GM23338 (cell line): ENCODE measurements around the gene MLPH.

ENCODE experiments used
- CTCF ChIP-seq, 2 experiments: fragments of 200-600 bp in 1 of 2; sonication (generic) in 1 of 2; conservative IDR thresholded peaks; 2 replicates each; pipeline versions ENCODE4 v1.5.1 to v1.6.1; 2016 to 2017; ENCODE audit warnings: antibody characterized with exemption in 2 of 2, low read depth in 2 of 2, mild to moderate bottlenecking in 2 of 2, moderate library complexity in 1 of 2
- EZH2 ChIP-seq: fragments of 200-600 bp; sonication (generic); IDR thresholded peaks from one replicate; pipeline ENCODE4 v1.8.0; 2017; ENCODE audit warnings: antibody characterized with exemption, mild to moderate bottlenecking, low read depth; ENCODE audit not compliant: unreplicated experiment
- JUNB ChIP-seq: IDR thresholded peaks from one replicate; pipeline ENCODE4 v1.6.1; 2016; ENCODE audit warnings: antibody characterized with exemption; ENCODE audit not compliant: unreplicated experiment
- POLR2AphosphoS5 ChIP-seq: IDR thresholded peaks from 2 replicates; pipeline ENCODE4 v1.6.1; 2016; ENCODE audit warnings: antibody characterized with exemption, low read depth

GRCh38 chr2:237498341-237498740 lies 11.3 kb downstream of the MLPH start:
- TF ChIP-seq POLR2AphosphoS5 (no peak), EZH2 (no peak), CTCF (conservative IDR thresholded peaks at IDR 0.05; ENCODE audit: low read depth in 2 of 2) (no peak), JUNB (no peak)
